Activated CD4-positive, alpha-beta T cell treated with anti-CD3 and anti-CD28 coated beads, Interleukin-2, amount 50 U/mL, for 24 hours (primary cell): Measurements from ENCODE around the gene LAMA2.

Experiments used
- DNase-seq, 2 donors: peaks; one replicate each; pipeline ENCODE4 v3.0.0-alpha.2; 2020; ENCODE audit warnings: low read depth in 1 of 2, low spot score in 1 of 2

The LAMA2 gene

GRCh38 chr6:129177801-129178200 lies 294.9 kb downstream of the LAMA2 start:
- DNase-seq = no peak

GRCh38 chr6:129179283-129179682 lies 296.3 kb downstream of the LAMA2 start:
- DNase-seq = no peak

- DNase-seq = no peak
These were observed 298.1 kb downstream of the LAMA2 start for GRCh38 chr6:129181001-129181400.

- no peak for DNase-seq
These were observed 300.3 kb downstream of the LAMA2 start for GRCh38 chr6:129183187-129183591.

- no peak for DNase-seq
These were observed 300.9 kb downstream of the LAMA2 start for GRCh38 chr6:129183681-129184301.

- no peak for DNase-seq
These were observed 301.4 kb downstream of the LAMA2 start for GRCh38 chr6:129184324-129184723.

GRCh38 chr6:129184808-129185366 lies 301.9 kb downstream of the LAMA2 start:
- DNase-seq = no peak

- no peak for DNase-seq
These were observed 304.1 kb downstream of the LAMA2 start for GRCh38 chr6:129186988-129187387.

GRCh38 chr6:129188306-129188705 lies 305.4 kb downstream of the LAMA2 start:
- no peak for DNase-seq

GRCh38 chr6:129188795-129189194 lies 305.9 kb downstream of the LAMA2 start:
- DNase-seq = no peak

GRCh38 chr6:129189266-129189665 lies 306.3 kb downstream of the LAMA2 start:
- DNase-seq = no peak

GRCh38 chr6:129191235-129191634 lies 308.3 kb downstream of the LAMA2 start:
- no peak for DNase-seq

- no peak for DNase-seq
These were observed 309.6 kb downstream of the LAMA2 start for GRCh38 chr6:129192458-129192989.

GRCh38 chr6:129194306-129194941 lies 311.5 kb downstream of the LAMA2 start:
- no peak for DNase-seq

GRCh38 chr6:129195161-129195560 lies 312.2 kb downstream of the LAMA2 start:
- DNase-seq = no peak

GRCh38 chr6:129195643-129196042 lies 312.7 kb downstream of the LAMA2 start:
- no peak for DNase-seq

GRCh38 chr6:129197154-129197553 lies 314.2 kb downstream of the LAMA2 start:
- no peak for DNase-seq

GRCh38 chr6:129200151-129200550 lies 317.2 kb downstream of the LAMA2 start:
- DNase-seq = no peak

GRCh38 chr6:129203190-129203900 lies 320.4 kb downstream of the LAMA2 start:
- DNase-seq = no peak

GRCh38 chr6:129206821-129207220 lies 323.9 kb downstream of the LAMA2 start:
- DNase-seq = no peak

GRCh38 chr6:129207832-129208231 lies 324.9 kb downstream of the LAMA2 start:
- no peak for DNase-seq
